GM21390 (cell line): ENCODE results near the gene C2CD3.

ENCODE experiments used
- ATAC-seq: cut with Tn5 transposase; IDR thresholded peaks from one replicate; pipeline ENCODE4 v1.9.1; 2021; ENCODE audit not compliant: unreplicated experiment

C2CD3 gene

GRCh38 chr11:73983741-73984538 is 186.9 kb downstream of the C2CD3 start:
- no peak for ATAC-seq

DNA sequence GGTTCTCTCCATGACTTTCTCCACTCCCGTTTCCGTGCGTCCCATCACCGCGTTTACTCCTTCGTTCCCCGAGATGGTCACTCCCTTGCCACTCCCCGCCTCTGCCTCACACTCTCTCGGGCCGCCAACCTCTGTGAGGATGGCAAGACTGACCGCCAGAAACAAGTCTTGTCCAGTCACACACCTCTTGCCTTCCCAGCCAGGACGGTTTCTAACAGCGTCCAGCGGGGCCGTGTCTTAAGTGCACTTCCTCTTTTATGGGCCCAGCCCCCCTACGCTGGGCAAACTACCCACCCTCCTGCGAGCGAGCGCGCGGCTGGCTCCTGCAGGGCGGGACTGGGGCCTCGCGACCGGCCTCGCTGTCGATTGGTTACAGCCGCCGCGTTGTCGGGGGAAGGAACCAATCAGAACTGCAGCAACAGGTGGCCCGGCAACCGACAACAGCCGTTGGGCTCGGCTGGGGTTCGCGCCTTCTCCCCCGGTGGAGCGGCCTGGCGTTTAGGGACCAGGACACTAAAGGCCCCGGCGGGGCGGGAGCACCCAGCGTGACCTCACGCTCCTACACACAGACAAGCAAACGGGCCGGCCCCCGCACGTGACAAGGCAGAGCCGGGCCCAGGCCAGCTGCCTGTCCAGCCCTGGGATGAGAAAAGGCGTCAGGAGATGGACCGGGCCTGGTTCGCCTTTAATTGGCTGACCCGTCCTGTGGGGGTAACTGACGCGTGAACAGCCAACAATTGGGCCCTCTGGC is 187.6 kb downstream of the C2CD3 start:
- ATAC-seq: peak; percentile 61

DNA sequence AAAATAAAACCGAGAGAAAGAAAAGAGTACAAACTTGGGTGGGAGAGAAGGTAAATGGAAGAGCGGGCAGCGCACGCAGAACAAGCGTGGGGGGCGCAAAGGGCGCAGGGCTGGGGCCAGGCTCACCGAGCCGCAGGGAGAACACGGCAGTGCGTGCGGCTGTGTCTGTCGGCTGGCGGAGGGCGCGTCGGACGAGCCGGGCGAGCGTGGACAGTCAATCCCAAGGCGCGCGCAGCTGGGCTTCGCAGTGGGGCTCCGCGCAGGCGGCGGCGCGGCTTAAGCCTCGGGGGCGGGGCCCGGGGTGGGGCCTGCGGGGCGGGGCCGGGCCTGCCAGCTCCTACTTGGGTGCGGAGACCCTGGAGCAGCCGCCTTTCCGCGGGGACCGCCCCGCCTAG is 188.2 kb downstream of the C2CD3 start, which contains the start of gene UCP2:
UCP2 (minus strand) TSS at position 249 of the 395 bp plus-strand sequence. CDS start 4,465 bp downstream, outside the sequence.
- ATAC-seq: peak; percentile 47

DNA sequence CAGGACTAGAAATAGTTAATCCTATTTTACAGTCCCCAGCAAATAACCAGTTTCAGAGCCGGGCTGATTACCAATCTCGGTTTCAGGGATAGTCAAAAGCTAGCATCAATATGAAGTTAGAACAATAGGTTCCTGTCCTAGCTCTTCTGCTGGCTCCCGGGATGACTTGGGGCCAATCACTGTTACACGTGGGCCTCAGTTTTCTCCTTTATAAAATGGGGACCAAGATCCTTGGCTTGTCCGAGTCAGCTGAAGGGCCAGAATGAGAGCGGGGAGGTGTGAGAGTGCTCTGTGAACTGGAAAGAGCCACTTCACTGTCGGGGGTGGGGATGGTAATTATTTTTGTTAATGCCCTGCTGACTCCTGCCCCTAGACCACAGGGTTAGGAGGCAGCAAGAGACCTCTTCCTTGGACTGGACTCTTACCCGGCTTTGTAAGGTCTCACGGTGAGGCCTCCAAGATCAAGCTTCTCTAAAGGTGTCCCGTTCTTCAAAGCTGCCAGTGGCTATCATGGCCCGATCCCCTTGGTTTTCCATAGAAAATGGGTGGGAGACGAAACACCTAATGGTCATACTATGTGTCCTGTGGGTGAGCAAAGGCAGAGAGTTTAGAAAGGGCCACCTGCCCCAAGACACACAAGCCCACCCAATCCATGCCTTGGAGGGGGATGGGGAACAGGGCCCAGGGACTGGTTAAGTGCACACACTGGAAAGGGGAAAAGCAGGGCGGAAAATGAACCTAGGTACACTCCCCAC is 189.6 kb downstream of the C2CD3 start:
- no peak for ATAC-seq

DNA sequence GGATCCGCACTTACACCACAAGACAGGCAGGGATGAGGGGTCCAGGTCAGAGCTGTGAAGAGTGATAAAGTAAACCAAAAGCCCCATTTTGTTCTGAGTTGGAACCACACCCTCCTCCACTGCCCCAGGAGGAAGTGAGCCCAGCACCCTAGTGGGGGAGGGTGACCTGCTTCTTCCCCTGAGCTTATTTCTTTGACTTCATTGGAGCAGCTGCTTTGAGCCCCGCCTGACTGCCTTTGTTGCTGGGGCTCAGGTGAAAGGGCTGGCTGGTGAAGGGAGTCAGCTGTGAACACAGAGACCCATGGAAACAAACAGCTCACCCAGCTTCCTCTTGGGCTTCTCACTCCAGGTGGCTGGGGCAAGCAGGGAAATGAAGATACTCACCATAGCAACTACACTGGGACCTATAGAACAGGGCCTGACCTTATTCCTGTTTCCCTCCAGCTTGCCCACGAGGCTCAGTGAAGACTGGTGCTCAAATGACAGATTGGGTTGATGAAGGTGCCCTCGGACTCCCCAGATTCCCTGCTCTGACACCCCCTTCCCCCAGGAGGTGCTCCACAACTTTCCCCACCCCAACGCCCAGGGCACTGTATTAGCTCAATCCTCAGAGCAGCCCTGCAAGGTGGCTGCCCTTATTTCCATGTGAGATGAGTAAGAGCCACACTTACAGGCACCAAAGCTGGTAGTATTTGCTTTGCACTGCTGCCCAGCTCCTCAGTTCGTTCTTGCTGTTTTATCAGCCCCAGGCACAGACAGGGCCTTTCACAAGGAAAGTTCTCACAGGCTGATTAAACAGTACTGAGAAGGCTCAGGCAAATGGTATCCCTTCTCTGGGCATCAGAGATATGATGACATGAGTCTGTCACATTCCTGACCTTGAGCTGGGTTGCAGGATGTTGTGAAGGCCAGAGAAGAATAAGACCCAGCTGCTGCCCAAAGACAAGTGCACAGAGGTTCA is 190.5 kb downstream of the C2CD3 start:
- peak; percentile 48 for ATAC-seq

GRCh38 chr11:73978576-73979086 is 192.2 kb downstream of the C2CD3 start:
- ATAC-seq: no peak

GRCh38 chr11:73977856-73978519 is 192.8 kb downstream of the C2CD3 start:
- ATAC-seq: no peak

- ATAC-seq: no peak
These were observed 194.2 kb downstream of the C2CD3 start for GRCh38 chr11:73976451-73977151.

DNA sequence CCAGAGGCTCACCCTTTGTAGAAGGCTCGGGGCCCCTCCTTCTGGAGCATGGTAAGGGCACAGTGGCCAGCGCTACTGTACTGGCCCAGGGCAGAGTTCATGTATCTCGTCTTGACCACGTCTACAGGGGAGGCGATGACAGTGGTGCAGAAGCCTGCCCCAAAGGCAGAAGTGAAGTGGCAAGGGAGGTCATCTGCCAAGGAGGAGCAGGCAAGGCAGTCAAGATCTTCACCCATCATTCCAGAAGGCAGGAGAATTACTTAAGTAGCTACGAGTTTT is 195.4 kb downstream of the C2CD3 start:
- ATAC-seq: no peak

GRCh38 chr11:73974604-73975478 is 196.0 kb downstream of the C2CD3 start:
- no peak for ATAC-seq

DNA sequence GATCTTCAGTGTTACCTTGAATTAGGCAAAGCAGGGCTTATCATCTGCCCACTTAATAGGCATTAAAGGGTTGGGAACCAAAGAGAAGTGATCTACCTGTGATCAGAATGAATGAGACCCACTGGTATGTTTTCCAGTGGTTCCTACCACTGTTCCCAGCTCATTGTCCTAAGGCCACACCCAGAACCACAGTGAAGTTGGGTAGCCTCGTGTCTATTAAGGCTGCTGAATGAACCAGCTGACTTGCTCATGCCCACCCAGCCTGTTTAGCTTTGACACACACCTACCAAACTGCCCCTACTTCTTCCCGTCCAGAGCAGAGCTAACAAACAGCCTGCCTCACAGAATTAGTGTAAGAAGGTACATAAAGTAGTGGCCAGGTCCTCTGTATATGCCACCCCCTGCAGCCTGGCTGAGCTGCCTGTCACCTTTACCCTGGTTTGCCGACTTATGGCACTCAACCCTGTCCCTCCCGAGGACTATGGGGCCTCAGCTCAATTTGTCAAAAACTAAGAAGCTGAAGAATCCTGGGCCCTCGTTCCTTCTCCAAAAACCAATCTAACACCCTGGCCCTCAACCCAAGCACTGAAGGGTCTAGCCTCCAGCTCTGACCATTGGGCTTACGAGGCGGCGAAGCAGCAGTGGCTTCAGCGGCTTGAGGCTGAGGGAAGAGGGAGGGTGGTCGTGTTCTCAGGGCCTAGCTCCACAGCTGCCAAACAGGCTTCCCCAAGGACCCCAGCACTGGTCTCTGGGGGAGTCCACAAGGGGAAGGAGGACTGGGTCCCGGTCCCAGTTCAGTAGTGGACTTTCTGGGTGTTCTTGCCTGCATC is 198.0 kb downstream of the C2CD3 start:
- ATAC-seq: no peak

DNA sequence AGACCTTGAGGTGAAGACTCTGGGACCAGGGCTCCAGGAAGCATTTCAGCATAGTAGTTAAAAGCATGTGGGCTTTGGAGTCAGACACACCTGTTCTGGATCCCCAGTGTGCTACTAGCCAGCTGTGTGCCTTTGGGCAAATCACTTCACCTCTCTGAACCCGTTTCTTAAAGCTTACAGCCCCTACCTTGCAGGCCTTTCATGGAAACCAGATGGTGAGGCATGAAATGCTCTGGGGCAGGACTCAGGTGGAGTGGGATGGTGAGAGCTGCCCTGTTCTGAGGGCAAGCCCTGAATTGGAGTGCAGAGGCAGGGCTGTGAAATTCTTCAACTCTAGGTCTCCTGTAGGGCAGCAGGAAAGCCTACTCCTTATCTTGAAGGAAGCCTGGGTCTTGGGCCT is 198.6 kb downstream of the C2CD3 start:
- no peak for ATAC-seq

- no peak for ATAC-seq
These were observed 199.6 kb downstream of the C2CD3 start for GRCh38 chr11:73971175-73971719.

DNA sequence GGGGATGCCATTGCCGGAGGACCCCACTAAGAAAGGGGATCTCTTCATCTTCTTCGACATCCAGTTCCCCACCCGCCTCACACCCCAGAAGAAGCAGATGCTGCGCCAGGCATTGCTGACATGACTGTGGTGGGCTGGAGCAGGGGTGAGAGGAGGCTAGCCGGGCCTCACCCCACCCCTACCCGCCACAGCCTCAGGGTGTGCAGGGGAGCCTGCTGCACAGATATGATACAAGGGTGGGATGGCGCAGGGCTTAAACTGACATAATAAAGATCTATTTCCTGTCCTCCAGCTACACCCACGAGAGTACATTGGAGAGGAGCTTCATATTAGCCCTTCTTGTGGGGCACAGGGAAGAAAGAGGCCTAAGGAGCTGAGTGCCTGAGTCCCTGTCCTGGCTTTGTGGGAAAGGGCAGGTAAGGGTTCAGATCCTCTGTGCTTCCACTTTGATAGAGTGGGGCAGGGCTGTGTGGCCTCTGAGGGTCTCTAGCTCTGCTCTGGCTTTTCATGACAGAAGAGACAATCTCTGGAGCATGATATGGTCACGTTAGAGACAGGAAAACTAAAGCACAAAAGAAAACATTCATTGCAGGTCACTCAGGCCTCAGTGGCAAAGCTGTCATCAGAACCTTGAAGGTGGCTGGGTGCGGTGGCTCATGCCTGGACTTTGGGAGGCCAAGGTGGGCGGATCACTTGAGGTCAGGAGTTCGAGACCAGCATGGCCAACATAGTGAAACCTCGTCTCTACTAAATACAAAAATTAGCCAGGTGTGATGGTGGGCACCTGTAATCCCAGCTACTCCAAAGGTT is 200.6 kb downstream of the C2CD3 start:
- no peak for ATAC-seq

DNA sequence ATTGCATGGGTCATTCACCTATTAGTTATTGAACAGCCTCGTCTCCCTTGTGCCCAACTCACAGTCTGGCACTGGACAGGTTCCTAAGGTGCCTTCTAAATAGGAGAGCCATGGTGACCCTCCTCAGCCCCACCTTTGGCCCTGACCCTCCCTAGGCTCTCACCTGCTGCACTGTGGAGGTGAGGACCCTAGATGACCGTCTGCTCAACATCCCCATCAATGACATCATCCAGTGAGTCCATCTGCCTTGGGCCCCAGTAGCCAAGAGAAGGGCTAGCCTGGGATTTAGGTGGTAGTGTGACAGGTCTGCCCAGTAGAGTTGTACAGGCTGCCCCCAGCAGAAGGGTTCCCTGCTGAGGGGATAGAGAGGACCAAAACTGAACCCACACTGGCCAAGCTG is 201.7 kb downstream of the C2CD3 start:
- no peak for ATAC-seq

- ATAC-seq: no peak
These were observed 202.3 kb downstream of the C2CD3 start for GRCh38 chr11:73968356-73968966.
